ENCODE measurements around the gene H3-3A. TPM values are rescaled to one million over a fixed set of nuclear protein-coding genes. Genes with fewer than 3 reads are reported as not detected.

Gene H3-3A
- total and polyA plus RNA-seq, 2 of the 8 experiments (the other 6 are each of a cell fraction or from before 2014, with no cell fraction given), result 1,157 to 1,223 TPM

DNA sequence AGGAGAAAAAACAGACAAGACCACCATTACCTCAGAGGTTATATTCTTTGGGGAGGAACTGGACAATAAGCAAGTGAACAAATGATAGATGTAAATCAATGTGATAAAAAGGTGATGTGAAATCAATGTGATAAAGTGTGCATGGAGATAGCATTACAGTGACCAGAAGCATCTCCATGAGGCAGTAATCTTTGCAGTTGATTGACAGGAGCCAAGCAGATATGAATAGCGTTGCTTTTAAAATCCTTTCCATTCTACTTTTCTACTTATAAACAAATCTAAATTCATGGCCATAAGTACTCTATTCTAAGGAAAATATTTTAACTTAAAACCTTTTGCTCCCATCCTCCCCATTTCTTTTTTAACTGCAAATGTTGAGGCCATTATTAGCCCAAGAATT lies 2.8 kb upstream of the H3-3A start:
- Histone ChIP-seq H2BK5ac (ENCODE audit: low read depth, low read length) (no peak overlapping the region), H2AK5ac (ENCODE audit: low read depth, low read length) (no peak overlapping the region), H3K18ac (ENCODE audit: extremely low read depth, low read length) (no peak overlapping the region), H3K56ac (replicated peaks; ENCODE audit: insufficient read length, low read depth, low read length) (no peak overlapping the region), H3K9ac (replicated peaks in 1 of 4; ENCODE audit: extremely low read depth in 1 of 4, low read depth in 3 of 4, low read length in 3 of 4) (no peak overlapping the region), H3K36me3 (ENCODE audit: control insufficient read depth in 2 of 4, insufficient read depth in 4 of 4, low read length in 3 of 4) (peaks cover 0 to 7% (median 0%) of the 10 kb centered on the region in 4 experiments; a peak in 1 of 8 replicates), H3K4me3 (ENCODE audit: extremely low read depth in 1 of 4, insufficient read depth in 2 of 4, low read depth in 3 of 4, low read length in 4 of 4) (no peak overlapping the region), H3K9me3 (ENCODE audit: insufficient read depth in 2 of 2, low read depth in 1 of 2, low read length in 1 of 2) (no peaks in the 10 kb centered on the region), H2BK12ac (ENCODE audit: low read depth, low read length) (no peak overlapping the region), H3K14ac (ENCODE audit: insufficient read length) (no peak overlapping the region), H3K27ac (ENCODE audit: low read depth, low read length) (no peak overlapping the region), H3K4ac (replicated peaks; ENCODE audit: insufficient read length, low read depth, low read length) (no peak overlapping the region), H3K23ac (ENCODE audit: insufficient read length) (no peak overlapping the region), H3K23me2 (ENCODE audit: low read depth, low read length) (no peaks in the 10 kb centered on the region; the same call in 1 of the 2 replicates), H3K4me2 (ENCODE audit: insufficient read depth in 1 of 2, low read depth in 2 of 2, low read length in 2 of 2) (no peak overlapping the region), H3K79me1 (ENCODE audit: low read depth, low read length) (no peaks in the 10 kb centered on the region), H3K79me2 (ENCODE audit: control insufficient read depth in 1 of 2, insufficient read depth in 2 of 2, low read length in 2 of 2) (peaks cover 10 to 33% of the 10 kb centered on the region in 2 experiments), H2BK20ac (ENCODE audit: low read length) (no peak overlapping the region), H3K27me3 (replicated peaks in 1 of 4; ENCODE audit: control insufficient read depth in 3 of 4, extremely low read depth in 1 of 4, insufficient read depth in 3 of 4, low read length in 3 of 4) (no peaks in the 10 kb centered on the region), H4K5ac (ENCODE audit: insufficient read length, low read depth, low read length) (no peak overlapping the region), H2BK15ac (ENCODE audit: low read length) (no peak overlapping the region), H3K4me1 (replicated peaks in 1 of 4; ENCODE audit: control insufficient read depth in 3 of 4, insufficient read depth in 4 of 4, low read length in 3 of 4) (peaks cover 0 to 3% (median 2%) of the 10 kb centered on the region in 4 experiments; a peak in 4 of 7 replicates), H2BK120ac (replicated peaks; ENCODE audit: low read depth, low read length) (no peak overlapping the region), H4K8ac (ENCODE audit: extremely low read depth, insufficient read depth, low read length) (no peak overlapping the region), H4K91ac (replicated peaks; ENCODE audit: insufficient read length, low read length) (no peak overlapping the region), H2AFZ (ENCODE audit: low read length) (no peak overlapping the region), H4K20me1 (replicated peaks in 1 of 2; ENCODE audit: control insufficient read depth in 1 of 2, insufficient read depth in 2 of 2, low read length in 2 of 2) (peaks cover under 1 to 4% of the 10 kb centered on the region in 2 experiments)
- FAIRE-seq (no peak), DNase-seq (ENCODE audit: low read depth in 1 of 2, low spot score in 2 of 2) (no peak)
- ChIA-PET CTCF (ENCODE audit: partially characterized antibody) (interaction anchor here (0.7 kb wide), 1 partner anchor 67 kb away, joined by 3 read pairs; no protein-coding TSS in a partner anchor), POLR2A (ENCODE audit: partially characterized antibody) (interaction anchor here (0.9 to 4.5 kb wide), 4 partner anchors 9 to 249 kb away, joined by 3 to 43 read pairs (median 20); partner anchors contain the start of genes LIN9 and SDE2)
- WGBS, 2 experiments (ENCODE audit: extremely low coverage in 1 of 2, insufficient coverage in 1 of 2, insufficient read length in 1 of 2, insufficient replicate concordance in 2 of 2, low coverage in 1 of 2, low lambda C conversion rate in 2 of 2, missing lambda C conversion rate in 1 of 2), result 100% methylated on average over 1 of the region's 1 CpG; no CpG with 5 or more reads in 1 of the 2 experiments
- TF ChIP-seq CTBP2 (IDR thresholded peaks at IDR 0.05; ENCODE audit: borderline replicate concordance, insufficient read depth, insufficient read length, low read length) (no peak), CHD1 (IDR thresholded peaks at IDR 0.05; ENCODE audit: low read depth, low read length) (no peak), CBX8 (IDR thresholded peaks at IDR 0.05; ENCODE audit: borderline replicate concordance, low read depth, low read length) (no peak)
- TF ChIP-seq, protein P1, sequence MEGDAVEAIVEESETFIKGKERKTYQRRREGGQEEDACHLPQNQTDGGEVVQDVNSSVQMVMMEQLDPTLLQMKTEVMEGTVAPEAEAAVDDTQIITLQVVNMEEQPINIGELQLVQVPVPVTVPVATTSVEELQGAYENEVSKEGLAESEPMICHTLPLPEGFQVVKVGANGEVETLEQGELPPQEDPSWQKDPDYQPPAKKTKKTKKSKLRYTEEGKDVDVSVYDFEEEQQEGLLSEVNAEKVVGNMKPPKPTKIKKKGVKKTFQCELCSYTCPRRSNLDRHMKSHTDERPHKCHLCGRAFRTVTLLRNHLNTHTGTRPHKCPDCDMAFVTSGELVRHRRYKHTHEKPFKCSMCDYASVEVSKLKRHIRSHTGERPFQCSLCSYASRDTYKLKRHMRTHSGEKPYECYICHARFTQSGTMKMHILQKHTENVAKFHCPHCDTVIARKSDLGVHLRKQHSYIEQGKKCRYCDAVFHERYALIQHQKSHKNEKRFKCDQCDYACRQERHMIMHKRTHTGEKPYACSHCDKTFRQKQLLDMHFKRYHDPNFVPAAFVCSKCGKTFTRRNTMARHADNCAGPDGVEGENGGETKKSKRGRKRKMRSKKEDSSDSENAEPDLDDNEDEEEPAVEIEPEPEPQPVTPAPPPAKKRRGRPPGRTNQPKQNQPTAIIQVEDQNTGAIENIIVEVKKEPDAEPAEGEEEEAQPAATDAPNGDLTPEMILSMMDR (IDR thresholded peaks at IDR 0.05; ENCODE audit: control extremely low read depth in 1 of 3, insufficient read depth in 1 of 3, low read depth in 1 of 3, low read length in 3 of 3), result no peak
- TF ChIP-seq, protein P2, sequence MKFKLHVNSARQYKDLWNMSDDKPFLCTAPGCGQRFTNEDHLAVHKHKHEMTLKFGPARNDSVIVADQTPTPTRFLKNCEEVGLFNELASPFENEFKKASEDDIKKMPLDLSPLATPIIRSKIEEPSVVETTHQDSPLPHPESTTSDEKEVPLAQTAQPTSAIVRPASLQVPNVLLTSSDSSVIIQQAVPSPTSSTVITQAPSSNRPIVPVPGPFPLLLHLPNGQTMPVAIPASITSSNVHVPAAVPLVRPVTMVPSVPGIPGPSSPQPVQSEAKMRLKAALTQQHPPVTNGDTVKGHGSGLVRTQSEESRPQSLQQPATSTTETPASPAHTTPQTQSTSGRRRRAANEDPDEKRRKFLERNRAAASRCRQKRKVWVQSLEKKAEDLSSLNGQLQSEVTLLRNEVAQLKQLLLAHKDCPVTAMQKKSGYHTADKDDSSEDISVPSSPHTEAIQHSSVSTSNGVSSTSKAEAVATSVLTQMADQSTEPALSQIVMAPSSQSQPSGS (IDR thresholded peaks at IDR 0.05; ENCODE audit: low read length), result no peak

Data from H1 (cell line).